Activated T-helper 17 cell treated with anti-CD3 and anti-CD28 coated beads, Interleukin-2, amount 50 U/mL, for 72 hours (primary cell): Measurements from ENCODE around the gene SH3PXD2B. TPM values are rescaled to one million over a fixed set of nuclear protein-coding genes. Genes with fewer than 3 reads are reported as not detected.
"Not testable (repeated sequence)": the region's sequence is repeated elsewhere in the genome, so short reads cannot be mapped to it uniquely, and the experiment has no call there.

Source experiments
- ATAC-seq: fragments of 150-1000 bp; cut with Tn5 transposase; replicated peaks from 2 replicates; pipeline ENCODE4 v1.10.0; 2021; ENCODE audit warnings: mild to moderate bottlenecking, moderate library complexity
- H3K27ac Mint-ChIP-seq: one replicate; pipeline ENCODE4 v1.8.0; 2022; ENCODE audit warnings: mixed read lengths
- H3K27me3 Mint-ChIP-seq: one replicate; pipeline ENCODE4 v1.8.0; 2022; ENCODE audit warnings: mixed read lengths
- H3K36me3 Mint-ChIP-seq: one replicate; pipeline ENCODE4 v1.8.0; 2022; ENCODE audit warnings: low read depth, mild to moderate bottlenecking, mixed read lengths
- H3K4me1 Mint-ChIP-seq: one replicate; pipeline ENCODE4 v1.8.0; 2022; ENCODE audit warnings: mixed read lengths
- H3K4me3 Mint-ChIP-seq: one replicate; pipeline ENCODE4 v1.8.0; 2022; ENCODE audit warnings: mild to moderate bottlenecking, mixed read lengths
- H3K9me3 Mint-ChIP-seq: one replicate; pipeline ENCODE4 v1.8.0; 2022; ENCODE audit warnings: mixed read lengths
- total RNA-seq, 2 donors: library from RNA; stranded (reverse); gene quantifications; one replicate each; pipeline ENCODE4 v1.2.3, GENCODE V29; 2022

Gene SH3PXD2B
- total RNA-seq, 2 donors from 2014 or later = 0.08 to 0.09 TPM

DNA sequence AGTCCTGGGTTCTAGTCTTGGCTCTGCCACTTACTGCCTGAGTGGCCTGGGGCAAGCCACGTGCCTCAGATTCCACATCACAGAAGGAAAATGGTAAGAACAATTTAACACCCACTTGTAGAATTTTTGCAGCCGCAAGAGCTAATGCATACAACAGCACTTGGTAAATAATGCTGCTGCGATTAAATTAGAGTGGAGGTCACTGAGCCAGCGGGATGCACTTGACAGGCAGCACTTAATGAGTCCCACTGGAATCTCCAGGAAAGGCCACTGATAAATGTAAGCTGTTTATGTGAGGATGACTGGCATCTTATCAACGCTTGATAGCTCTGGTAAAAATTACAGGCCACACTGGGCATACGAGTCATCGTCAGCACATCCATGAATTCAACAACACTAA is 111.4 kb downstream of the SH3PXD2B start:
- H3K4me3 Mint-ChIP-seq = no peak overlapping the region
- no peak for ATAC-seq
- H3K27me3 Mint-ChIP-seq = peaks cover 14% of the 10 kb centered on the region
- H3K36me3 Mint-ChIP-seq = no peaks in the 10 kb centered on the region
- H3K27ac Mint-ChIP-seq = no peak overlapping the region
- no peaks in the 10 kb centered on the region for H3K4me1 Mint-ChIP-seq
- H3K9me3 Mint-ChIP-seq = no peaks in the 10 kb centered on the region

DNA sequence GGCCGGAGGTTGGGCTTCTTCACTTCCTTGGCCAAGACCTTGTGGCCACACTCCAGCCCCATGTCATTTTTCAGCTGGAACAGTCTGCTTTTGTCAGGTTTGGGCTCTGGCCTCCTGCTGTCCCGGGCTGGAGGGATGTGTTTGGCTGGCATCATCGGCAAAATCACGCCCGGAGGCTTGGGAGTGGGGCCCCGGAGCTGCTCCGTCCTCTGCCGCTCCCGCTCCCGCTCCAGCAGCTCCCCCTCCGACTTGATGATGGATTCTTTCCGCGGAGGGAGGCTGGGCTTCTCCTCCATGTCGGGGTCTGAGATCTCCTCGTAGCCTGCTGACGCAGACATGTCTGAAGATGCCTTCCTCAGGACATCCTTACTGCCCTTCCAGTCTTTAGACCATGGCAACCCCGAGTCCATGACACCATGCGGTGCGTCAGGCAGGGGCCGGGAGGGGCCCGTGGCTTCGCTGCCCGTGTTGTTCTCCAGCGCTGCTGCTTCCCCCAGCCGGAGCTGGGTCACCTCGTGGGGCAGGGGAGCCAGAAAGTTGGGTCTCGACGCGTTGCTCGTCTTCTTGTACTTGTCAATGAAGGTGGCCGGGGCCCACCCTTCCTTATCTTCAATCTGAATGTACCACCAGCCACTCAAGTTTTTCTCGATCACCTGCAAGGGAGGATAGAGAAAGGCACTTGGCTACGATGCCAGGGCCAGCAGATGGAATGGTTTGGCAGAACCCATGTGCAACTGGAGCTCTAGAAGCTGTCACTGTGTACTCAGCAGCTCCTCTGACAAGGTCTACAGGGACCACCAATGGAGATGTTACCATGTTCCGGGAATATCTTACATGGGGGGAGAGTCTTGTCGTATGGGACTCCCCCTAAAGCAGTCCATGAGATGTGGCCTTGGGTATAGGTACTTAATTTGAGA is 114.8 kb downstream of the SH3PXD2B start:
- H3K4me3 Mint-ChIP-seq = no peak overlapping the region
- no peaks in the 10 kb centered on the region for H3K4me1 Mint-ChIP-seq
- H3K9me3 Mint-ChIP-seq = no peaks in the 10 kb centered on the region
- H3K27ac Mint-ChIP-seq = no peak overlapping the region
- no peak for ATAC-seq
- no peaks in the 10 kb centered on the region for H3K36me3 Mint-ChIP-seq
- H3K27me3 Mint-ChIP-seq = peaks cover 10% of the 10 kb centered on the region

DNA sequence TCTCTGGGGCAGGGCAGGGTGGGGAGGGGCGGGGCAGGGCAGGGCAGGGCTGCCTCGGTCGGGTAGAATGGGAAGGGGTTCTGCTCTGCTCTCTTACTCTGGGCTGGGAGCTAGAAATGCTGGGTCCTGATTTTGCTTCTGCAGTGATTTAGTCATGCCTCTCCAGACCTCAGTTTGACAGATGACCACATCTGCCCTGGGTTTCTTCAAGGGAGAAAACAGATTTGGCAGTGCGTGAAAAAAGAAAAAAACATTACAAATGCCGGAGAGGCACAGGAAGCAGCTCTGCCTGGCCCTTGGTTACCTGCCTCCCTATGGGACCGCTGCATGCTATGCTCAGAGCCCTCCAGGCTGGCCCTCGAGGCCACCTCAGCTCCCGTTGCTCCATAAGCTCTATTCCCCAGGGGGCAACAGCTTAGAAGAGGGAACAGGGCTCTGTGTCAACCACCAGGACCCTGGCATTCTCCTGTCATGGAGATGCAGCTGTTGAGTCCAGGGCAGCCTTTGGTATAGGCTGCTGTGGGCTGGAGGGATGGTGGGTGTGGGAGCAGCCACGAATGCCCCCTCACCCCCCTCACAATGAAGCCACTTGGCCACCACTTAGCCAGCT is 117.5 kb downstream of the SH3PXD2B start:
- no peaks in the 10 kb centered on the region for H3K36me3 Mint-ChIP-seq
- H3K9me3 Mint-ChIP-seq = no peaks in the 10 kb centered on the region
- ATAC-seq = no peak
- H3K27me3 Mint-ChIP-seq = peaks cover 12% of the 10 kb centered on the region
- no peak overlapping the region for H3K27ac Mint-ChIP-seq
- H3K4me3 Mint-ChIP-seq = no peak overlapping the region
- no peaks in the 10 kb centered on the region for H3K4me1 Mint-ChIP-seq

DNA sequence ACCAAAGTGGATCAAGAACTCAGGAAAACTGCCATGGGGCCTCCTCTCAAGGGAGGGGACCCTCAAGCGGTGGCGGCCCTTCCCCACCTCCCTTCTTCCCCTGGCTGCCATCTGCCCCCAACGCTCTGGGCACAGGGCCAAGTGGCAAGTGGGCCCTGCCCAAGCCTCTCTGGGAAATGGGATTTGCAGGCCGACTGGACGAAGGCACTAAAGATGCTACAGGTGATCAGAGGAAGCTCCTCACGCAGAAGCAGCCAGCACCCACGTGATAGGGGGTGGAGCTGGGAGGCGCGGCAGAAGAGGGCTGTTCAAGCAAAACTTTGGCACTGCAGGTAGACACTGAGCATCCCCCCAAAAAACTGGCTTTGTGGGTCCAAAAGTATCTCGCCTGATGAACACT is 118.1 kb downstream of the SH3PXD2B start:
- Mint-ChIP-seq H3K9me3 (no peaks in the 10 kb centered on the region), H3K36me3 (no peaks in the 10 kb centered on the region), H3K4me1 (no peaks in the 10 kb centered on the region), H3K27ac (no peak overlapping the region), H3K4me3 (no peak overlapping the region), H3K27me3 (peaks cover 12% of the 10 kb centered on the region)
- no peak for ATAC-seq

DNA sequence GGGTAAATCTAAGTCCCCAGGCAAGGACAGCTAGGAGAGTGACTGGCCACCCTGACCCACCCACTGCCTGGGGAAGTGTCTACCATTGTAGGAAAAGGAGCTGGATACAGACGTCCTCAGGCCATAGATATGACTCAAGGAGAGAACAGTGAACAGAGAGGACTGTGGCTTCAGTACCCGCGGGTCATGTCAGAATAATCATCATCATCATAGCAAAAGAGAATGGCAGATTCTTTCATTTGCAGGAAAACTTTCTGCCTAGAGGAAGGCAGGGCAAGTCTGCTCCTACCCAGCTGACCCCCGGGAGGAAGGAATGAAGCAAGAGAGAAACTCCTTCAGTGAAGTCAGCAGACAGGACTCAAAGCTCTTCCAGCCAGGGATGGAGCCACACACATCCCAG is 118.6 kb downstream of the SH3PXD2B start:
- Mint-ChIP-seq H3K4me3 (no peak overlapping the region), H3K27me3 (peaks cover 9% of the 10 kb centered on the region), H3K27ac (no peak overlapping the region), H3K4me1 (no peaks in the 10 kb centered on the region), H3K9me3 (no peaks in the 10 kb centered on the region), H3K36me3 (no peaks in the 10 kb centered on the region)
- ATAC-seq = no peak

DNA sequence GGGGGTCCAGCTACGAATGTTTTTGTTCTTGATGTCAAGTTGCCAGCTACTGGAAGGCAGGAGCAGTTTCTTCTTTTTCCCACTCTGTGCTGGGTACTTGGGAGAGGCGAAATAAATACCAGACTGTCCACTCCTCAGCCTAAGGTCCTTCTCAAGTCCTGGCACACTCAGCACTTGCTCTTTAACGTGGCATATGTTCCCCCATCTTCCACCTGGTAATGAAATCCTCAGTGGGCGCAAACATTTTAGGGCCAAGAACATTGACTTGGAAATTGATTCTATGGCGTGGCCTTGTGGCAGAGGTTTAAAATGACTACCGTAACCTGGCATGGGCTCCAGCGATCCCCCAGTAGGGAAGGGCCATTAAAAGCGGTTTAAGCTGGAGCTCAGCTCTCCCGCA is 119.7 kb downstream of the SH3PXD2B start:
- Mint-ChIP-seq H3K9me3 (no peaks in the 10 kb centered on the region), H3K36me3 (no peaks in the 10 kb centered on the region), H3K4me3 (no peak overlapping the region), H3K27ac (no peak overlapping the region), H3K27me3 (peaks cover 9% of the 10 kb centered on the region), H3K4me1 (no peaks in the 10 kb centered on the region)
- ATAC-seq = no peak

DNA sequence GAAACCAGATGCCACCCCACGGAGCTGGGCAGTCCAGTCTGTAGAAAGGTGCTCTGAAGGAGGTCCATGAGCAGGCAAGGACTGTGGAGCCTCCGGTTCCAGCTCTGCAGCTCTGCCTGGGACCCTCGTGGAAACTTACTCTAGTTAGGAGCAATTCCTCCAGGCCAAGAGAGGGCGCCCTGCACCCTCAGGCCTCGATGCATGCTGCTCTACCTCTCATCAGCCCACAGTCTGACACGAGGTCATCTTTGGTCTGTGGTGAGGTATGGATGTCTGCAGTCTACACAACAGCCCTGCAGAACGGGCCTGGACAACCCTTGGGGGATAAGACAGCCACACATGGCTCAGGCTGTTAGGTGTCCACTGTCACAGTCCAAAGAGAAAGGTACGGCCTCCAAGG is 120.1 kb downstream of the SH3PXD2B start:
- H3K9me3 Mint-ChIP-seq = no peaks in the 10 kb centered on the region
- ATAC-seq = no peak
- H3K27me3 Mint-ChIP-seq = peaks cover 9% of the 10 kb centered on the region
- no peak overlapping the region for H3K4me3 Mint-ChIP-seq
- H3K36me3 Mint-ChIP-seq = no peaks in the 10 kb centered on the region
- no peaks in the 10 kb centered on the region for H3K4me1 Mint-ChIP-seq
- no peak overlapping the region for H3K27ac Mint-ChIP-seq

DNA sequence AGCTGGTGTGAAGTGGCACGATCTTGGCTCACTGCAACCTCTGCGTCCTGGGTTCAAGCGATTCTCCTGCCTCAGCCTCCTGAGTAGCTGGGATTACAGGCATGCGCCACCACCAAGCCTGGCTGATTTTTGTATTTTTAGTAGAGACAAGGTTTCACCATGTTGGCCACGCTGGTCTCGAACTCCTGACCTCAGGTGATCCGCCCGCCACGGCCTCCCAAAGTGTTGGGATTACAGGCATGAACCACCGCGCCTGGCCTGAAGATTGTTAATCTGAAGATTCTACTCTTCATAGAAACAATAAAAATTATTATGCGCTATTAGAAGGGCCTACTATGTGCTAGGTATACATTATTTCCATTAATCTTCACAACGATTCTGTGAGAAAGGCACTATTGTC is 127.4 kb downstream of the SH3PXD2B start:
- ATAC-seq, H3K36me3 Mint-ChIP-seq, H3K4me1 Mint-ChIP-seq, H3K9me3 Mint-ChIP-seq, H3K27ac Mint-ChIP-seq, H3K4me3 Mint-ChIP-seq, H3K27me3 Mint-ChIP-seq: not testable (repeated sequence)

DNA sequence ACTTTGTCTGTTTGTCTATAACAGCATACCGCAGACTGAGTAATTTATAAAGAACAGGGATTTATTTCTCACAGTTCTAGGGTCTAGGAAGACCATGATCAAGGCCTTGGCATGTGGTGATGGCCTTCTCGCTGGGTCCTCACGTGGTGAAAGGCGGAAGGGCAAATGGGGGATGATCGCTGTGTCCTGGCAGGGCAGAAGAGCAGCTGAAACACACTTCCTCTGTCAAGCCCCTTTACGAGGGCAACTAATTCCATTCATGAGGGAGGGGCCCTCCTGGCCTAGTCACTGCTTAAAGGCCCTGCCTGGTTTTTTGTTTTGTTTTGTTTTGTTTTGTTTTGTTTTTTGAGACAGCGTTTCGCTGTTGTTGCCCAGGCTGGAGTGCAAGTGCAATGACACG is 128.9 kb downstream of the SH3PXD2B start:
- no peak overlapping the region for H3K27ac Mint-ChIP-seq
- H3K9me3 Mint-ChIP-seq = no peaks in the 10 kb centered on the region
- no peak for ATAC-seq
- H3K4me1 Mint-ChIP-seq = peaks cover 9% of the 10 kb centered on the region
- H3K4me3 Mint-ChIP-seq = no peak overlapping the region
- H3K27me3 Mint-ChIP-seq = no peaks in the 10 kb centered on the region
- H3K36me3 Mint-ChIP-seq = no peaks in the 10 kb centered on the region

DNA sequence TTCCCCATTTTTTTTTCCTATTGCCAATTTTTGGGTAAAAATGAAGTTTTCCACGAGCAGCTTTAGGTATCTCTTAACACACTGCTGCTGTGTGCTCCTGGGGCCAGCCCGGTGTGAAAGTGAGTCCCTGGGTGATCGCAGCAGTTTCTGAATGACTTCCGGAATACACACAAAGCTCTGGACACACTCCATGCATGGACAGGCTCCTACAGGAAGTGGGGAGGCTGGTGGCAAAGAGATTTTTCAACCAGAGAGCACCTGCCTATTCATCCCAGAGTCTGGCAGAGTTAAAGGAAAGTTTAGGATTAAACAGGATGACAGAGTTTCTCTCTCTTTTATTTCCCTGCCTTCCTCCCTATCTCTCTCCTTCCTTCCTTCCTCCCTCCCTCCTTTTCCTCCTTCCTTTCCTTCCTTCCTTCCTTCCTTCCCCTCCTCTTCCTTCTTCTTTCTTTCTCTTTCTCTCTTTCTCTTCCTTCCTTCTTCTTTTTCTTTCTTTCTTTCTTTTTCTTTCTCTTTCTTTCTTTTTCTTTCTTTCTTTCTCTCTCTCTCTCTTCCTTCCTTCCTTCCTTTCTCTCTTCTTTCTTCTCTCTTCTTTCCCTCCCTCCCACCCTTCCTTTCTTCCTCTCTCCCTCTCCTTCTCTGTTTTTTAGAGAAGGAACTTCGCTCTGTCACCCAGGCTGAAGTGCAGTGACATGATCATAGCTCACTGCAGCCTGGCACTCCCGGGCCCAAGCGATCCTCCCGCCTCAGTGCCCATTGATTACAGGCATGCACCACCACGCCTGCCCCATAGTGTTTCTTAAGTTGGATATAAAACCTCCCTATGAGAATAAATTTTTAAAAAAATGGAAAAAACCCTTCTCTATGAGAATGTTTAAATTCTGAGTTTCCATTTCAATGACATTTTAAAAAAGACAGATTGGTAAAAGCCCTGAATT is 132.0 kb downstream of the SH3PXD2B start:
- H3K27ac Mint-ChIP-seq = peak overlapping the region; percentile 48
- no peak for ATAC-seq
- no peaks in the 10 kb centered on the region for H3K9me3 Mint-ChIP-seq
- H3K27me3 Mint-ChIP-seq = no peaks in the 10 kb centered on the region
- H3K4me1 Mint-ChIP-seq = peaks cover 9% of the 10 kb centered on the region
- H3K36me3 Mint-ChIP-seq = no peaks in the 10 kb centered on the region
- no peak overlapping the region for H3K4me3 Mint-ChIP-seq

DNA sequence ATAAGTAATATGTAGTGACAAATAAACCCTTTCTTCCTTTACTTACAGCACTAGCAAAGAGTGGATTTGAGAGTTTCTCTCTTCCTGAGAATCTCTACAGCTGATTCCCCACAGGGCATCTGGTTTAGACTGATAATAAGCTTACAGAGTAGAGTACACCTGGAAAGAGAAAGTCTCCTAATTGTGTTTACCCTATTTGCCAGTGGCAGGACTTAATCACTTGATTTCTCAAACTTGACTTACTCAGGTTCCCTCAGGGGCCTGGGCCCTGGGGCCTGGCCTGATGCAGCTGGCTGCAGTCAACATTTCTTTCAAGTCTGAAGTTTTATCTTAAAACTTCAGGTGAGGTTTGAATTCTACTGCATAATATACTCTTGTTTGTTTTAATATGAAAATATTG is 132.7 kb downstream of the SH3PXD2B start:
- Mint-ChIP-seq H3K27me3 (no peaks in the 10 kb centered on the region), H3K9me3 (no peaks in the 10 kb centered on the region), H3K4me3 (no peak overlapping the region), H3K4me1 (peaks cover 9% of the 10 kb centered on the region), H3K27ac (peak overlapping the region; percentile 48), H3K36me3 (no peaks in the 10 kb centered on the region)
- no peak for ATAC-seq

DNA sequence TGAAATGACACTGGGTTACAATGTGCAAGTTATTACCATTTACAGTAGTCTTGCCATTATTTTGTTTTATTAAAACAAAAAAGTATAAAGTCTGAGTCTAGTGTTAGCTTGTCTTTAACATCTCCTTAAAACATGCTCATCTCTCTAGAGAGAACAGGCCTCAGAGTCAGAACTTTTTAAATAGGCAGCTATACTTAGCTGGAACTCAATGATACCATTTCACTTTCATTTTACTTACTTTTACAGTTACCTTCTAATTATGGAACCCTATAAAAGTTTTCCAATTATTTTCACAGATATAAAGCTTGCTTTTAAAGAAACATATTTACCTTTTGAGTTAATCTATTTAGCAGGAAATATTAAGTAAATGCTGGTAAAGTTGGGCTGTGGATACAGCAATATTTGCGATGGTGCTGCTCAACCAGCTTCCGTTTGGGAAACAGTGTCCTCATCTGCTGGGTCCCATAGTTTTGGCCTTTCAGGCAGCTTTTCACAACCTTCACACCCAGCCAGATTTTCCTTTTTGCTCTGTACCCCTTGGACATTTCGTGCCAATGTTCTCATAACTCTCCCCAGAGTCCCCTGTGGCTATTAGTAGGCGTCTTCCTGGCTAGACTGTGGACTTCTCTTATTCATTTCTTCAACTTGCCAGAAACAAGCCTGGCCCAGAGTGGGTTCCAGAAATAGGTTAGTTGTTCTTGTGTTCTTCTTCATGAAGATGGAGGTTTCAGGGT is 134.4 kb downstream of the SH3PXD2B start:
- peaks cover 9% of the 10 kb centered on the region for H3K4me1 Mint-ChIP-seq
- no peak for ATAC-seq
- H3K36me3 Mint-ChIP-seq = no peaks in the 10 kb centered on the region
- H3K27me3 Mint-ChIP-seq = peaks cover 4% of the 10 kb centered on the region
- no peak overlapping the region for H3K27ac Mint-ChIP-seq
- no peaks in the 10 kb centered on the region for H3K9me3 Mint-ChIP-seq
- no peak overlapping the region for H3K4me3 Mint-ChIP-seq

DNA sequence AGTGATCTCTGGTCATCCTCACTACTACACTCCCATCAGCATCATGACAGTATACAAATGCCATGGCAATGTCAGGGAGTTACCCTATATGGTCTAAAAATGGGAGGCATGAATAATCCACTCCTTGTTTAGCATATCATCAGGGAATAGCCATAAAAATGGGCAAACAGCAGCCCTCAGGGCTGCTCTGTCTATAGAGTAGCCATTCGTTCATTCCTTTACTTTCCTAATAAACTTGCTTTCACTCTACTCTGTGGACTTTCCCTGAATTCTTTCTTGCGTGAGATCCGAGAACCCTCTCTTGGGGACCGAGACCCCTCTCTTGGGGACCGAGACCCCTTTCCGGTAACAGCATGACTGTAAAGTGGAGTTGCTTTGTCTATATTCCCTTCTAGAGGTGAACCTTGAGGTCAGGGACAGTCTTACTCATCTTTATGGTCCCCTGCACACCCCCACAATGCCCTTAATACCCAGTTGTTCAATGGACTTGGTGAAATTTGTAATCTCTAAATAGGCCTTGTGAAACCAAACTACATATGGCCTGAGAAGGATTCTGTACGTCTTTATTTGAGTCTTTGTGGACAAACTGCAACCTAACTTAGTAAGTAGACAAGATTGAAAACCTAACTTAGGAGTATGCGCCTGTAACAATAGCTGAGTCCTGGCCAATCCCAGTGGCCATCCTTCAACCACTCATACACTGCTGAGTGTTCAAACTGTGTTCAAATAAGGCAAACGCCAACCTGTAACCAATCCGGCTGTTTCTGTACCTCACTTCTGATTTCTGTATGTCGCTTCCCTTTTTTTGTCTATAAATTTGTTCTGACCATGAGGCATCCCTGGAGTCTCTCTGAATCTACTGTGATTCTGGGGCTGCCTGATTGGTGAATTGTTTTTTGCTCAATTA is 138.5 kb downstream of the SH3PXD2B start:
- Mint-ChIP-seq H3K27me3 (peaks cover 4% of the 10 kb centered on the region), H3K27ac (no peak overlapping the region), H3K9me3 (no peaks in the 10 kb centered on the region), H3K4me3 (no peak overlapping the region), H3K4me1 (no peaks in the 10 kb centered on the region), H3K36me3 (no peaks in the 10 kb centered on the region)
- ATAC-seq = no peak
